ENCODE results near the gene NUP107.
"Not testable (repeated sequence)": the region's sequence is repeated elsewhere in the genome, so short reads cannot be mapped to it uniquely, and the experiment has no call there.

The NUP107 gene

DNA sequence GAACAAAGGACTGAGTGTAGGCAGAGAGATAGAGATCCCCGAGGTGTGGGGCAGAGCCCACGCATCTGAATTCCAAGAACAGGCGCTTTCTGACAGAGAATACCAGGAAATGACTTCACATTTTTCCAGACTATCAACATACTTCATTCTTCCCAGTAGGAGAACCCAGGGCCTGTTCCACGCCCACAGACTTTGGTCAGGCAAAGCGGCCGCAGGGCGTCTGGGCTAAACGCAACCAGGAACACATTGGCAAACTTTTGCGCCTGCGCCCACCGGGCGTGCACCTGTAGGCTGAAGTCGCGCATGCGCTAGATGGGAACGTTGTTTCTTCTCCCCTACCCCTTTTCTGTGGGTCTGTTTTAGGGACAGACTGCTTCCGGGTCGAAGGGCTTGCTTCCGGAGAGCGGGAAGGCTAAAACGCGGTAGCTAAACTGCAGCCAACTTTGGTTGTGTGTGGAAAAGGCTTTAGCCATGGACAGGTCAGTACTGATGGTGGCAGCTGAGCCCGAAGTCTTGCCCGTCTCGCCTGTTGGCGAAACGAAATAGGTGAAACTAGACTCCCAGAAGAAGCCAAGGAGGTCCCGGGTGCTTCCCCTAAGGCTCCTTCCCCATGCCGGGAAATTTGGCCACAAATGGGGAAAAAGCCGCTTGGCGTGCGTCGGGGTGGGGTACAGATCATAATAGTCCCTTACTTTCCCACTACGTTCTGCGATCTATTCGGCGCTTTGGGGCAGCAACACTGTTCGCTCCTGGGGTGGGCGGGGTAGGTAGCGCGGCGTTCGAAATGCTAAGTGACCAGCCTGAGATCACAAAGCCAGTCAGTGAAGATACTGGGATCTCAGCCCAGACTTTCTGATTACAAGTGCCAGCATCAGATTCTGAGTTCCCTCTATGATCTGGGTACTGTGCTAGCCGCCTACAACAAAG, at the start of gene NUP107:
Gene NUP107, plus strand, starts transcription at position 384 of the 927 bp plus-strand sequence. Its CDS starts 88 bp downstream, at position 472.
- DNase-seq (ENCODE audit: low read depth) = peak; percentile 99

DNA sequence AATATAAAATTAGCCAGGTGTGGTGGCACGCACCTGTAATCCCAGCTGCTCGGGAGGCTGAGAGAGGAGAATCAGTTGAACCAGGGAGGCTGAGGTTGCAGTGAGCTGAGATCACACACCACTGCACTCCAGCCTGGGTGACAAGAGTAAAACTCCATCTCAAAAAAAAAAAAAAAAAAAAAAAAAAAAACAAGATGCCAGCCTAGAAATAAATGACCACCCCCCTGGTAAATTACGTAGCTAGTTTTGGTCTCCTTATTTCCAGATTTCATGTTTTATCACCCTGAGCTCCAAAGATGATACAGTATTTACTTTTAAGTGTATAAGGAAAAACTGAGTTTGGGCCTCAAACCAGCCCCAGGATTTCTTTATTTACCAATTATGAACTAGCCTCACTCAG, 49.3 kb upstream of the NUP107 start:
- DNase-seq (ENCODE audit: low read depth) = not testable (repeated sequence)

DNA sequence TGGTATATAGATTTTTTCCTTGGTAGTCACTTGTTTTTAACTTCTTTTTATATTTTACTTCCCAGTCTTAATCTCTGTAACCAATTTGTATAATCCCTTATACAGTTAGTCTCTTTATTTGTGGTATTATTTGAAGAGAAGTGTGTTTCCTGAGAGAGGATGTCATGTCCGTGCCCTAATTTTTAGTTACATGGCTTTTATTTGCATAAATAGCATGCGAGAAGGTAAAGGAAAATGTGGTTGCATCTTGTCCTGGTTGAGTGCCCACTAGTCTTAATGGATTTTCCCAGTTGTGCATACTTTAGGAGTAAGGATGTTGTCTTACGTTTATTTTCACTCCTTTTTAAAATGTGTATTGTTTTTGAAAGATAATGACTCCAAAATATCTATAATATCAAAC, 48.6 kb upstream of the NUP107 start:
- DNase-seq (ENCODE audit: low read depth) = no peak

DNA sequence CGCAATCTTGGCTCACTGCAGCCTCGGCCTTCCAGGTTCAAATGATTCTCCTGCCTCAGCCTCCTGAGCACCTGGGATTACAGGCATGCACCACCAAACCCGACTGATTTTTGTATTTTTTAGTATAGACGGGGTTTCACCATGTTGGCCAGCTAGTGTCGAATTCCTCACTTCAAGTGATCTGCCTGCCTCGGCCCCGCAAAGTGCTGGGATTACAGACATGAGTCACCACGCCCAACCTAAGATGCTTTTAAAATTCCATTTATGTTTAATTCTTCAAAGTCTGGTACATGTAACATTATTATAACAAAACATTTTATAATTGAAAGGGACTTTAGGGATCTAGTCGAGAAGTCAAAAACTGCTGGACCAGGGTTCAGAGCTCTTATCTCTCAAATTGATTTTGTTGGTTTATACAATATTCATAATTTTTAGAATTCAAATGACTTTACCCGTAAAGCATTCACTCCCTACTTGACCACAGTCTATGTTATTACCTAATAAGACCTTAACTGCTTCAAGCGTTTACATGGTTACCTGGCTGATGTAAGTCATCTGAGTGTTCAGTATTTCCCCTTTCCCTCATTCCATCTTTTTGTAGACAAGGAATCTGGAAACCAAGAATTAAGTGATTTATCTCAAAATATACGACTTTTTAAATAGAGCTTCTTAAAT, 47.9 kb upstream of the NUP107 start:
- DNase-seq (ENCODE audit: low read depth) = no peak

DNA sequence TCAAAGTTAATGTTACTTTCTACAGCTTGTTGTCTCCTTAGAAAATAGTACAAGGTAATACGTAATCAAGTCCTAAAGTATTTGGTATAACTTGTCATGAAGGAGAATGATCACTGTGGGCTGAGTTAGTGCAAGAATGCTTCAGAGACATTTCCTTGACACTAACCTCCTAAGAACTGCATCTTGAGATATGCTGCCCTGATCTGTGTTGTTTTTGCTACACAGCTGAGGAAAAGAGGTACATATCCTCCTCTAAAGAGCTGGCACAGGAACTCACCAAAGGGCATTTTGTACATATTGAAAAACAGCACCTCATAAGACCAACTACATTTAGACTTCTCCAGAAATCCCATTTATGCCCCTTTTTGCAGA, 47.4 kb upstream of the NUP107 start:
- DNase-seq (ENCODE audit: low read depth) = no peak

DNA sequence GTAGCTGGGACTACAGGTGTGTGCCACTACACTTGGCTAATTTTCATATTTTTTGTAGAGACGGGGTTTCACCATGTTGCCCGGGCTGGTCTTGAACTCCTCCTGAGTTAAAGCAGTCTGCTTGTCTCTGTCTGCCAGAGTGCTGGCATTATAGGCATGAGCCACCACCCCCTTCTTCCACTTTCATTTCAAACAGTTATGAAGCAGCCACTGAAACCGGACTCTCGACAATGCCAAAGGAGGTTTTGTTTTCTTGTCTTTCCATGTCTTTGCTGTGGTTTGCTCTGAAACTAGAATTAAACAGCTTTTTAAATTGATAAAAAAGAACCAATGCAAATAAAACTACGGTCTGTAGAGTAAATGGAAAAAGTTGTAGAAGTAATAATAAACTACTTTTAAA, 45.6 kb upstream of the NUP107 start:
- no peak for DNase-seq (ENCODE audit: low read depth)

DNA sequence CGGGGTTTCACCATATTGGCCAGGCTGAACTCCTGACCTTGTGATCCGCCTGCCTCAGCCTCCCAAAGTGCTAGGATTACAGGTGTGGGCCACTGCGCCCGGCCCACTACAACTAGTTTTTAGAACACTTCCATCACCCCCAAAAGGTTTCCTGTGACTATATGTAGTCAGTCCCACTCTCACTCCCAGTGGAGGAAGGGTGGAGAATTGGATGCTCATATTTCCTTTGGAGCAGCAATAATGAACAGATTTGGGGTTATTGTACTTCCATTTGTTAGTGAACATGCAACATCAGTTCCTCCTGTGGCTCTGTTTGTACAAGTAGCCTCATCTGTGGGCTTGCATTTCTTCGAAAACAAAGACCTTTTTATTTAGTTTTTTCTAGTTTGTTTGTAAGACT, 40.3 kb upstream of the NUP107 start:
- no peak for DNase-seq (ENCODE audit: low read depth)

DNA sequence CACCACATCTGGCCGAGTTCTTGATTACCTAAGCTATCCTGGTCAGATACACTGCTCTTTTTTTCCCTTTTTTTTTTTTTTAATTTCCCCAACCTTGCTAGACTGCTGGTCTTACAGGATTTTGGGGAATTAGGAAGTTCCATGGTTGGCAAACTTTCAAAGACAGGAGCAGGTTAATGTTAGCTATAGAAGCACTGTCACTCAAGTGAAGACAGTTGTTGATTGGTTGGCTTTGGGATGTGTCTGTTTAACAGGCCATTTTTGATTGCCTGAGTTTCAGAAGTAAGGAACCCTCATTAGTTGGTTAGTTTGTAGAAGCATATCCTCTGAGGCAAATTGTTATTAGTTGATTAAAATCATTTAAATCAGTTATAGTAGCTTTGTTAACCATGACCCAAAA, 39.3 kb upstream of the NUP107 start:
- DNase-seq (ENCODE audit: low read depth) = no peak

DNA sequence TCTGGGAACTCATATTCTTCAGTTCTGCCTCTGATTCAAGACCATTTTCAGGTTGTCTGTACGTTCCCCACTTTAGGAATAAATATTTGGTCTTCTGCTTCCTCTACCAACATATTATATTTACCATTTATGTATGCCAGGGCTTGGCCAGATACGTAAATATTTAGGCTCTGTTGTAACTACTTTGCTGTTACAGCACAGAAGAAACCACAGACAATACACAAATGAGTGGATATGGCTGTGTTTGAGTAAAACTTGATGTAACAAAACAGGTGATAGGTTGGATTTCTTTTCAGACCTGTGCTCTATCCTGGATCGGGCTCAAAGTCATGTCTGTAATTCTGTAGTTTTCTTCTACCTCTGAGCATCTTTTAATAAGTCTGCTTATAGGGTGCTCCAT, 38.6 kb upstream of the NUP107 start:
- DNase-seq (ENCODE audit: low read depth) = no peak

DNA sequence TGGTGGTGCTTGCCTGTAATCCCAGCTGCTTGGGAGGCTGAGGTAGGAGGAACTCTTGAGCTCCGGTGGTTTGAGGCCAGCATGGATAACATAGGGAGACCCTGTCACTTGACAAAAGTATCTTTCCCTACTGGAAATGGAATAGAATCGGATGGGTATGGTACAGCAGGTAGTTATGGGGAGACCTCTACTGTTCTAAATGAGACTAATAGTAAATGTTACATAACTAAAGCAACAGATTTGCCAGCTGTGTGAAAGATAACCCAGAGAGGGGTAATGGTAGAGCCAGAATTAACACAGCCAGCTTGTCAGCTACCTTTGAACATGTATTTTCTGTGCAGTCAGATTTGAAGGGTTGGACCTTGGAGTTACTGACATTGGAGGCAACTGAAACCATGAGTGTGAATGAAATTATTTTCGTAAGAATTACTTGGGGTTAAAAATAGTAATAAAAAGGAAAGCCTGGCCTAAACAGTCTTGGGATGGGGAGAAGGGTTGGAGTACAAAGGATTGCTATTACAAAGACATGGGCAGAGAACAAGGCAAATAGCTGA, 21.7 kb upstream of the NUP107 start:
- no peak for DNase-seq (ENCODE audit: low read depth)

DNA sequence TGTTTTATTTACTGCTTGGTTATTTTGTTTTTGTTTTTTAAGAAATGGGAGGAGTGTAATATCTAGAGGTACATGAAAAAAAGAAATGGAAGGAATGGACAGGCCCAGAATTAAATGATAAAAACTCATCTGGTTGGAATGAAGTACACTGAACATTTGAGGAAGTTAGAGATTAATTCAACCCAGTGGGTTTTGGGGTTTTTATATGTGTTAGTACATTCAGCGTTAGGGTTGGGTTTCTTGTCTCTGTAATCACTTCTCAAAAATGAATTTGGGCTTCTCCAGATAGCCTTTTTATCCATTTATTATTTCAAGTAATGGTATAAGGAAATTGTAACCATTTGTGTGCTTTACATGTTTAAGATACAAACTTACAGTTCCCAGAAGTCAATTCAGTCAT, 19.5 kb upstream of the NUP107 start:
- no peak for DNase-seq (ENCODE audit: low read depth)

DNA sequence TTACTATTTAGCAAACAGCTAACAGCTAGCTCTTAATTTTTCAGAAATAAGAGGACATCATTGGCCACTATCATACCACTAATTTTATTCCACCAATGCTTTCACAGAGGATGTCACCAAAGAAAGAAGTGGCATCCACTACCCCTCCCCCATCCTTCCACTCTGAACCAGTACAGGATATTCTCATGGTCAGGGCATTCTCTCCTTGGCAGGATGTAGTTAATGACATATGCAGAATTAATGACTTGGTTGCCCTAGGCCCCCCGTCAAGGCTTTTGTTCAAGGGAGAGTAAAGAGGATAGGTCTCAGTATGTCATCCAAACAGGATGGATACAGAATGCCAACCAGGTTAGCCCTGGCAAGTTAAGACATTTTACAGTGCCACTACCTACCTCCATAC, 18.9 kb upstream of the NUP107 start:
- no peak for DNase-seq (ENCODE audit: low read depth)

DNA sequence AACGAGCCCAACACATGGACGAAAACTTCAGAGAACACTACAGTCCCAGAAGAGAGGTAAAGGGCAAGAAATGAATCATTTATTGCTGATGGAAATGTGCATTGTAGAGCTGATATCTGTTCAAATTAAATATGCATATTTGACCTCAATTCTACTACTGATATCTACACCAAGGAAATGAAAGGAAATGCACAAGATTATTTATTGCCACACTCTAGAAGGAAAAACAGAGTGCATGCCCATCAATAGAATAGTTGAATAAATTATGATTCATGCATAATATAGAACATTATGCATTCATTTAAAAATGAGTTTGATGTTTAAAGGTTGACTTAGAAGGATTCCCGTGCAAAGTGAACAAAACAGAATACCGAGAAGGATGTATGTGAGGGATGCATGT, 15.6 kb upstream of the NUP107 start:
- DNase-seq (ENCODE audit: low read depth) = no peak

DNA sequence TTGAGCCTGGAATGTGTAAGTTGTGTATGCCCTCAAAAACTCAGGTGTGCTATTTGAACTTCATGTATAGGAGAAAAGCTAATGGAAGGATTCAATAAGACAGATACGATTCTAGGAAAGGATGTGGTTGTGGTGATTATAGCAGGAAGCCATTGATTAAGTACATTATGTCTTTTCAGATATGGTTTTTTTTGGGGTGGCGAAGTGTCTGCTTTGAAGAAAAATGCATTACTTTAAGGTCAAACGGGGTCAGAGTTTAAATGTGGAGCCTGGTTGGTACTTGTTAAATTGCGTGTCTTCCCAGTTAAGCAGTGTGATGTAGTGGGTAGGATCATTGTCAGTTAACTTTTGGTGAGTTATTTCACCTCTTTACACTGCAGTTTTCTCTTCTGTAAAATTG, 13.0 kb upstream of the NUP107 start:
- DNase-seq (ENCODE audit: low read depth) = no peak

DNA sequence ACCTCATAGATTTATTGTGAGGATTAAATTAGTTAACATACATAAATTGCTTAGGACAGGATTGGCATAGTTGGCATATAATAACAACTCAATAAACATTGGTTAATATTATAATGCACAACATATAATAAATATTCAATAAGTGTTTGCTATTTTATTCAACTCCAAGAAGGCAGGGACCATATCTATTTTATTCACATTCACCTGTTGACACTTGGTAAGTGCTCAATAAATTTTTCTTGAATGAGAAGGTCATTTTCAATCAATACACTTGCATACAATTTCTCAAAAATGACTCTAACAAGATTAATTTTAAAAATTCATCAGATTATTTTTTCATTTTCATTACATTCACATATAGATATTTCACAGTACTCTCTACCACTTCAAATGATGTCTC, 12.4 kb upstream of the NUP107 start:
- DNase-seq (ENCODE audit: low read depth) = no peak

DNA sequence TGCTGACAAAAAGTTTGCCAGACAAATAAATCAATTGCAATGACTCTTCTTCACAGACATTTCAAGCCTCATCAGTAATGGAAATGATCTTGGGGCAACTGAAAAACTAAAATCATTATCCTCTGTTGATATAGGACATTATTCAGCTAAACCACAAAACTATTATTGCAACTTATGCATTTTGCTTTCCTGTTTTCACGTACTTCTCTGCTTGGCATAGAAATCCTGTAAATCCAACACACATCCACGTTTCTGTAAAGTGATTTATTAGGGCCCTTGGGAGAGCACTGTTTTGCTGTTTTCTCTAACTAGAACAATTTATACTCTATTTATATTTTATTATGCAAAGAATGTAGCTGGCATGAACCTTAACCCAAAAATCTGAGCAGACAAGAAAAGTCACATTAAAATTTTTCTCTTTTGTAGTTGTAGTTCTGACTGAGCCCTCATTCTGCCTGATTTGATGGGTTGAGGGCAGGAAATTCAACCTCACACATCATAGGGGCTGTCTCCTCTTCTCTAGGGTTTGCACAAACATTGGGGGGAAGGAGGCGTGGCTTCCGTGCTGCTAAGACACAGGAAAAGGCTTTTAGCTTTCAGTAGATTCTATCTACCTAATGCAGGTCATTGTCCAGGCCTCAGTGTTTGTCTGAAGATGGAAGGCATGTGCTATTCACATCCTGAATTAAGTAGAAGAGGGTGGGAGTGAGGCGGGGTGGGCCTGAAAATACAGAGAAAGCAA, 11.5 kb upstream of the NUP107 start:
- DNase-seq (ENCODE audit: low read depth) = peak; percentile 41

DNA sequence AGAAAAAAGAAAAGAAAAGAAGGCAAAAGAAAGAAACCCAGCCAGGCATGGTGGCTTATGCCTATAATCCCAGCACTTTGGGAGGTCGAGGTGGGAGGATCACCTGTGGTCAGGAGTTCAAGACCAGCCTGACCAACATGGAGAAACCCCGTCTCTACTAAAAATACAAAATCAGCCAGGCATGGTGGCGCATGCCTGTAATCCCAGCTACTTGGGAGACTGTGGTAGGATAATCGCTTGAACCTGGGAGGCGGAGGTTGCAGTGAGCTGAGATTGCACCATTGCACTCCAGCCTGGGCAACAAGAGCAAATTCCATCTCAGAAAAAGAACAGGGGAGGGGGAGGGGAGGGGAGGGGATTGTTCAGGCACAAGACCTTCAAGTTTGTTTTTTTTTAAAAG, 9.9 kb upstream of the NUP107 start:
- DNase-seq (ENCODE audit: low read depth) = not testable (repeated sequence)

DNA sequence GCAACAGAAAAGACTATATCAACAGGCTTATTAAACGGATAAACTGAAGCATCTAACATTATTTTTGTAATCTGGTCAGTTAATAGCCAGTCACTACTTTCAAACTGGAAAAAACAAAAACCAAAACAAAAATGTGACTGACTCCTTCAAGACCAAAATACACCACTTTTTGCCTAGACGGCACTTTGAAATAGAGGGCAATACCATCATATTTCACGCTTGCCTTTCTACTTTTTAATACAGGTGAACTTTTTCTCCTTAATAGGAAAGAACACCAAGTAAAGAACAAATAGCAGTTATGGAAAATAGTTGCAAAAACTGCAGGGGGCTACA, 550 bp upstream of the NUP107 start:
- no peak for DNase-seq (ENCODE audit: low read depth)

DNA sequence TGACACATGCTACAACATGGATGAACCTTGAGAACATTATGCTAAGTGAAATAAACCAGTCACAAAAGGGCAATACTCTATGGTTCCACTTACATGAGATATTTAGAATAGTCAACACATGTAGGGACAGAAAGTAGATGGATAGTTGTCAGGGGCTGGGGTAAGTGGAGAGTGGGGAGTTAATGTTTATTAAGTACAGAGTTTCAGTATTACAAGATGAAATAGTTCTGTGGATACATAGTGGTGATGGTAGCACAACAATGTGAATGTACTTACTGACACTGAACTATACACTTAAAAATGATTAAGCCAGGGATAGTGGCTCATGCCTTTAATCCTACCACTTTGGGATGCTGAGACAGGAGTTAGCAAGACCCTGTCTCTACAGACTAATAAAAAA, 8.7 kb downstream of the NUP107 start:
- no peak for DNase-seq (ENCODE audit: low read depth)

DNA sequence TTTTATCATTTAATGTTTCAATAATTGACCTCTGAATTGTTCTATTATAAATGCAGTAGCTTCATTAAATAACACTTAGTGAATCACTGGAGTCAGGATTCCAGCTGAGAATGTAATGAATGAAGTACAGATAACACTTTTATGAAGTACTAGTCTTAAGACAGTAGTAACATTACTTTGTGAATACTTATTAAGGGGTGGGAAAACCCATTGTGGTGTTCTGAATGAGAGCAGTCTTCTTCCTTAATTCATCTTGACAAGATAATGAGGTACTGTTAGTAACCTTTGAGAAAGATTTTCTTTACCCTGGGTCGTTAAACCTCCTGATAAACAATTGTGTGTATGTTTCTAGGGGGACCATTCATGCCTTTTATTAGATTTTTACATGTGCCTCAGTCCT, 12.7 kb downstream of the NUP107 start:
- no peak for DNase-seq (ENCODE audit: low read depth)

DNA sequence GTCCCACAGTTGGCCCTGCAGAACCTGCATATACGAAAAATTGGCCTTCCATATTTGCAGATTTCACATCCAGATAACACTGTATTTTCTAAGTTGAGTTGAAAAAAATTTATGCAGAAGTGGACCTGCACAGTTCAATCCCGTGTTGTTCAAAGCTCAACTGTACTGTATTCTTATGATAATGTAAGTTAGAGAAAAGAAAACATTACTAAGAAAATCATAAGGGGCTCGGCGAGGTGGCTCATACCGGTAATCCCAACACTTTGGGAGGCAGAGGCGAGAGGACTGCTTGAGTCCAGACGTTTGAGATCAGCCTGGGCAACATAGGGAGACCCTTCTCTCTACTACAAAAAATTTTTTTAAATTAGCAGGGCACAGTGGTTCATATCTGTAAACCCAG, 41.0 kb downstream of the NUP107 start:
- DNase-seq (ENCODE audit: low read depth) = no peak

DNA sequence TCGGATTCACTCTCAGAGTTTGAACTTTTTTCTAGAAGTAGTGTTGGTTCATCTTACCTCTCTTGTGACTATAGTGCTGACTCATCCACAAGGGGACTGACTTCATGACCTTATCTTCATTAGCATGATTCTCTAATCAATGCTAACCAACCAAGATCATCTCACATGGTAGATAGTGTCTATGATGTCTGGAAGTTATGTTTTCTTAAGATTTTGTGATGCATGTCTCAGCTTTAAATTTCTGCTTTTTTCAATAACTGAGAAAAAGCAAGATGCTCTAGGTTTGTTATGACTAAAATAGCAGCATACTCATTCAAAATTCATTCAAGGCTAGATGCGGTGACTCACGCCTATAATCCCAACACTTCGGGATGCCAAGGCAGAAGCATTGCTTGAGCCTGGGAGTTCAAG, 46.9 kb downstream of the NUP107 start:
- DNase-seq (ENCODE audit: low read depth) = no peak

DNA sequence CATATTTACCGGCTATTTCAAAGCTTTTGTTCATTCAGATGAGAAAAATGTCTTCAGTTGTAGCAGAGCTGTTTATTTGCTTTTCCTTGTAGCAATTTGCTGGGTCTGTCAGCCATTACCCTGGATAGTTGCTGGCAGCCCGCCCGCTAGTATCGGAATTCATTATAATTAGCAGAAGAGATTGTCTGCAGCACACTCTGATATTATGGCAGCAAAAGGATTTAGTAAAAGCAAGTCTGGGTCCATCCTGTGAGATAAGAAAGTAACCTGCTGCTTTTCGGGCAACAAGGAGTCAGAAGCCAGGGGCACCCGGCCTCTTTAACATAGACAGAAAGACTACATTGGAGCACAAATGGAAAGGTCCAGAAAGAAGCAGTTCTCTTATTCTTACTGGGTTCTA, 53.1 kb downstream of the NUP107 start:
- DNase-seq (ENCODE audit: low read depth) = no peak
